Liver (tissue), 9 donors: ENCODE results near the gene LAMB2. TPM values are rescaled to one million over a fixed set of nuclear protein-coding genes. Genes with fewer than 3 reads are reported as not detected.

ENCODE experiments used
- DNase-seq: peaks from one replicate; pipeline ENCODE4 v3.0.0-alpha.2; 2017; ENCODE audit warnings: low spot score
- H3K27ac ChIP-seq, 2 donors: one replicate each; pipeline ENCODE4 v1.7.0; 2013; ENCODE audit warnings: inconsistent platforms in 2 of 2, low read length in 2 of 2, control low read depth in 1 of 2, low read depth in 1 of 2, mild to moderate bottlenecking in 1 of 2
- H3K27me3 ChIP-seq, 4 donors: one replicate each; pipeline versions ENCODE4 v1.6.1 to v1.7.0; 2013; ENCODE audit warnings: low read length in 3 of 4, inconsistent platforms in 1 of 4, mild to moderate bottlenecking in 1 of 4, moderate library complexity in 1 of 4; ENCODE audit not compliant: control insufficient read depth in 4 of 4, insufficient read depth in 4 of 4
- H3K36me3 ChIP-seq, 4 donors: one replicate each; pipeline versions ENCODE4 v1.6.1 to v1.7.0; 2013; ENCODE audit warnings: low read length in 3 of 4, mild to moderate bottlenecking in 3 of 4, low read depth in 1 of 4, moderate library complexity in 1 of 4; ENCODE audit not compliant: control insufficient read depth in 4 of 4, insufficient read depth in 3 of 4
- H3K4me1 ChIP-seq, 4 donors: one replicate each; pipeline versions ENCODE4 v1.6.1 to v1.7.0; 2013; ENCODE audit warnings: low read length in 3 of 4, mild to moderate bottlenecking in 3 of 4, moderate library complexity in 1 of 4; ENCODE audit not compliant: control insufficient read depth in 4 of 4, insufficient read depth in 4 of 4
- H3K4me3 ChIP-seq, 3 donors: one replicate each; pipeline versions ENCODE4 v1.6.1 to v1.7.0; 2013; ENCODE audit warnings: low read length in 3 of 3, control low read depth in 1 of 3, low read depth in 1 of 3, mild to moderate bottlenecking in 1 of 3
- H3K9ac ChIP-seq, 2 donors: one replicate each; pipeline ENCODE4 v1.7.0; 2013; ENCODE audit warnings: low read length in 2 of 2, mild to moderate bottlenecking in 2 of 2, moderate library complexity in 2 of 2, control low read depth in 1 of 2, low read depth in 1 of 2
- H3K9me3 ChIP-seq, 4 donors: one replicate each; pipeline versions ENCODE4 v1.6.1 to v1.7.0; 2013; ENCODE audit warnings: low read length in 3 of 4; ENCODE audit not compliant: control insufficient read depth in 4 of 4
- EGR1 ChIP-seq, 2 donors: IDR thresholded peaks; 2 replicates each; pipeline ENCODE4 v1.6.1; 2016 to 2018; ENCODE audit warnings: antibody characterized with exemption in 2 of 2, low read depth in 2 of 2
- FOXA1 ChIP-seq: IDR thresholded peaks from 2 replicates; pipeline ENCODE4 v1.6.1; 2016; ENCODE audit warnings: antibody characterized with exemption
- FOXA2 ChIP-seq: IDR thresholded peaks from 2 replicates; pipeline ENCODE4 v1.6.1; 2016; ENCODE audit warnings: antibody characterized with exemption
- GABPA ChIP-seq, 2 donors: IDR thresholded peaks in 1 of 2; conservative IDR thresholded peaks in 1 of 2; 2 replicates each; pipeline ENCODE4 v1.6.1; 2016; ENCODE audit warnings: antibody characterized with exemption in 2 of 2, mild to moderate bottlenecking in 1 of 2, moderate library complexity in 1 of 2
- HNF4A ChIP-seq, 2 donors: conservative IDR thresholded peaks; 2 replicates each; pipeline ENCODE4 v1.6.1; 2016; ENCODE audit warnings: antibody characterized with exemption in 2 of 2, mild to moderate bottlenecking in 2 of 2
- HNF4G ChIP-seq: IDR thresholded peaks from 2 replicates; pipeline ENCODE4 v1.6.1; 2016; ENCODE audit warnings: antibody characterized with exemption
- JUND ChIP-seq, 2 donors: IDR thresholded peaks; 2 replicates each; pipeline ENCODE4 v1.6.1; 2016; ENCODE audit warnings: antibody characterized with exemption in 2 of 2
- NR2F2 ChIP-seq: IDR thresholded peaks from 2 replicates; pipeline ENCODE4 v1.6.1; 2016; ENCODE audit warnings: antibody characterized with exemption
- RAD21 ChIP-seq, 2 donors: IDR thresholded peaks; 2 replicates each; pipeline ENCODE4 v1.6.1; 2016; ENCODE audit warnings: antibody characterized with exemption in 2 of 2, mild to moderate bottlenecking in 2 of 2
- RXRA ChIP-seq, 2 donors: IDR thresholded peaks; 2 replicates each; pipeline ENCODE4 v1.6.1; 2017 to 2018; ENCODE audit warnings: antibody characterized with exemption in 2 of 2, mild to moderate bottlenecking in 1 of 2
- SP1 ChIP-seq: IDR thresholded peaks from 2 replicates; pipeline ENCODE4 v1.6.1; 2018; ENCODE audit warnings: antibody characterized with exemption, mild to moderate bottlenecking
- TAF1 ChIP-seq: conservative IDR thresholded peaks from 2 replicates; pipeline ENCODE4 v1.6.1; 2016; ENCODE audit warnings: antibody characterized with exemption, mild to moderate bottlenecking
- YY1 ChIP-seq: IDR thresholded peaks from 2 replicates; pipeline ENCODE4 v1.6.1; 2016; ENCODE audit warnings: antibody characterized with exemption, mild to moderate bottlenecking
- WGBS: extraction: QIAGEN DNeasy Blood & Tissue Kit; methylation state at CpG from one replicate; pipeline ENCODE4 v1.1.7; 2013; 5-methylcytosine and 5-hydroxymethylcytosine counted together
- polyA plus RNA-seq, 2 donors: library from polyadenylated mRNA; stranded (reverse) in 1 of 2; unstranded in 1 of 2; fragments of 200-250 nt in 1 of 2; fragments of >200 nt in 1 of 2; fragmentation: Nextera tagmentation in 1 of 2; extraction: Ambion mirVana in 1 of 2; gene quantifications; one replicate each; pipeline versions ENCODE4 v1.2.1 to v1.2.3, GENCODE V29; 2013 to 2015
- total RNA-seq, 2 donors: library from RNA; depleted of rRNA; stranded (reverse); fragments of >200 nt; gene quantifications; one replicate each; pipeline ENCODE4 v1.2.3, GENCODE V29; 2014
- TF ChIP-seq, protein P1 (sequence below): IDR thresholded peaks from 2 replicates; pipeline ENCODE4 v1.6.1; 2016; ENCODE audit warnings: antibody characterized with exemption, mild to moderate bottlenecking
- TF ChIP-seq, protein P2 (sequence below): fragments of 150-350 bp; IDR thresholded peaks from 2 replicates; pipeline ENCODE4 v1.5.1; 2017; ENCODE audit warnings: improper control_type of control experiment, low read depth, low read length; ENCODE audit not compliant: missing input control
- TF ChIP-seq, protein P3 (sequence below): IDR thresholded peaks from 2 replicates; pipeline ENCODE4 v1.6.1; 2016; ENCODE audit warnings: antibody characterized with exemption
- TF ChIP-seq, protein P4 (sequence below): IDR thresholded peaks from 2 replicates; pipeline ENCODE4 v1.6.1; 2016; ENCODE audit warnings: antibody characterized with exemption
- TF ChIP-seq, protein P5 (sequence below): IDR thresholded peaks from 2 replicates; pipeline ENCODE4 v1.6.1; 2016; ENCODE audit warnings: antibody characterized with exemption
- donor health status: healthy.
- donor health status: healthy.
- donor health status: healthy.
- donor health status: healthy.
- donor health status: healthy.

The LAMB2 gene
- total and polyA plus RNA-seq, 4 donors, result 87.6 to 172 (median 134) TPM

DNA sequence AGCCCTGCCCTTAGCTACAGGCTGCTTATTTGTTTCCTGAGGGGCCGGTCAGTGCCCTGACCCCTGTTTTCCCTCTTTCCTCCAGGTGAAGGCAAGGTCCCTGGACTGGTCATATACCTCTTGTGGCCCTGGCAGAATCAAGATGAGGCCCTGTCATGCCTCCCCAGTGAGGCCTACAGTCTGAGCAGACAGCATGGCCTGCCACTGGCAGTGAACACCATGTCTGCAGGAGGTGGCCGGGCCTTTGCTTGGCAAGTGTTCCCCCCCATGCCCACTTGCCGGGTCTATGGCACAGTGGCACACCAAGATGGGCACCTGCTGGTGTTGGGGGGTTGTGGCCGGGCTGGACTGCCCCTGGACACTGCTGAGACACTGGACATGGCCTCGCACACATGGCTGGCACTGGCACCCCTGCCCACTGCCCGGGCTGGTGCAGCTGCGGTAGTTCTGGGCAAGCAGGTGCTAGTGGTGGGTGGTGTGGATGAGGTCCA, 39.7 kb upstream of the LAMB2 start:
- H3K9ac ChIP-seq, result peak overlapping the region in 1 of 2 donors; percentile 72
- no peaks in the 10 kb centered on the region for H3K9me3 ChIP-seq
- peak overlapping the region; percentile 73 to 82 for H3K27ac ChIP-seq
- no peaks in the 10 kb centered on the region for H3K27me3 ChIP-seq
- H3K36me3 ChIP-seq, result peaks cover 0 to 17% (median 0%) of the 10 kb centered on the region in 4 donors
- H3K4me1 ChIP-seq, result peaks cover under 1 to 35% (median 21%) of the 10 kb centered on the region in 4 donors
- H3K4me3 ChIP-seq, result peak overlapping the region in 2 of 3 donors; percentile 59 to 73
- 78% methylated on average over 7 of the region's 7 CpGs for WGBS
- DNase-seq, result peak; percentile 43
- TF ChIP-seq, protein P1, sequence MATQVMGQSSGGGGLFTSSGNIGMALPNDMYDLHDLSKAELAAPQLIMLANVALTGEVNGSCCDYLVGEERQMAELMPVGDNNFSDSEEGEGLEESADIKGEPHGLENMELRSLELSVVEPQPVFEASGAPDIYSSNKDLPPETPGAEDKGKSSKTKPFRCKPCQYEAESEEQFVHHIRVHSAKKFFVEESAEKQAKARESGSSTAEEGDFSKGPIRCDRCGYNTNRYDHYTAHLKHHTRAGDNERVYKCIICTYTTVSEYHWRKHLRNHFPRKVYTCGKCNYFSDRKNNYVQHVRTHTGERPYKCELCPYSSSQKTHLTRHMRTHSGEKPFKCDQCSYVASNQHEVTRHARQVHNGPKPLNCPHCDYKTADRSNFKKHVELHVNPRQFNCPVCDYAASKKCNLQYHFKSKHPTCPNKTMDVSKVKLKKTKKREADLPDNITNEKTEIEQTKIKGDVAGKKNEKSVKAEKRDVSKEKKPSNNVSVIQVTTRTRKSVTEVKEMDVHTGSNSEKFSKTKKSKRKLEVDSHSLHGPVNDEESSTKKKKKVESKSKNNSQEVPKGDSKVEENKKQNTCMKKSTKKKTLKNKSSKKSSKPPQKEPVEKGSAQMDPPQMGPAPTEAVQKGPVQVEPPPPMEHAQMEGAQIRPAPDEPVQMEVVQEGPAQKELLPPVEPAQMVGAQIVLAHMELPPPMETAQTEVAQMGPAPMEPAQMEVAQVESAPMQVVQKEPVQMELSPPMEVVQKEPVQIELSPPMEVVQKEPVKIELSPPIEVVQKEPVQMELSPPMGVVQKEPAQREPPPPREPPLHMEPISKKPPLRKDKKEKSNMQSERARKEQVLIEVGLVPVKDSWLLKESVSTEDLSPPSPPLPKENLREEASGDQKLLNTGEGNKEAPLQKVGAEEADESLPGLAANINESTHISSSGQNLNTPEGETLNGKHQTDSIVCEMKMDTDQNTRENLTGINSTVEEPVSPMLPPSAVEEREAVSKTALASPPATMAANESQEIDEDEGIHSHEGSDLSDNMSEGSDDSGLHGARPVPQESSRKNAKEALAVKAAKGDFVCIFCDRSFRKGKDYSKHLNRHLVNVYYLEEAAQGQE, result no peak
- no peak for TF ChIP-seq GABPA (IDR thresholded peaks at IDR 0.05 in 1 of 2, conservative IDR thresholded peaks at IDR 0.05 in 1 of 2)
- no peak for TF ChIP-seq HNF4G
- no peak for TF ChIP-seq FOXA1
- no peak for TF ChIP-seq NR2F2
- no peak for TF ChIP-seq RAD21 (IDR thresholded peaks at IDR 0.05)
- no peak for TF ChIP-seq SP1
- TF ChIP-seq EGR1 (IDR thresholded peaks at IDR 0.05; ENCODE audit: low read depth in 2 of 2), result no peak
- TF ChIP-seq, protein P2, sequence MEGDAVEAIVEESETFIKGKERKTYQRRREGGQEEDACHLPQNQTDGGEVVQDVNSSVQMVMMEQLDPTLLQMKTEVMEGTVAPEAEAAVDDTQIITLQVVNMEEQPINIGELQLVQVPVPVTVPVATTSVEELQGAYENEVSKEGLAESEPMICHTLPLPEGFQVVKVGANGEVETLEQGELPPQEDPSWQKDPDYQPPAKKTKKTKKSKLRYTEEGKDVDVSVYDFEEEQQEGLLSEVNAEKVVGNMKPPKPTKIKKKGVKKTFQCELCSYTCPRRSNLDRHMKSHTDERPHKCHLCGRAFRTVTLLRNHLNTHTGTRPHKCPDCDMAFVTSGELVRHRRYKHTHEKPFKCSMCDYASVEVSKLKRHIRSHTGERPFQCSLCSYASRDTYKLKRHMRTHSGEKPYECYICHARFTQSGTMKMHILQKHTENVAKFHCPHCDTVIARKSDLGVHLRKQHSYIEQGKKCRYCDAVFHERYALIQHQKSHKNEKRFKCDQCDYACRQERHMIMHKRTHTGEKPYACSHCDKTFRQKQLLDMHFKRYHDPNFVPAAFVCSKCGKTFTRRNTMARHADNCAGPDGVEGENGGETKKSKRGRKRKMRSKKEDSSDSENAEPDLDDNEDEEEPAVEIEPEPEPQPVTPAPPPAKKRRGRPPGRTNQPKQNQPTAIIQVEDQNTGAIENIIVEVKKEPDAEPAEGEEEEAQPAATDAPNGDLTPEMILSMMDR, result no peak
- no peak for TF ChIP-seq HNF4A (conservative IDR thresholded peaks at IDR 0.05)
- TF ChIP-seq YY1, result no peak
- TF ChIP-seq JUND (IDR thresholded peaks at IDR 0.05), result no peak
- no peak for TF ChIP-seq FOXA2
- TF ChIP-seq TAF1, result no peak
- TF ChIP-seq, protein P3, sequence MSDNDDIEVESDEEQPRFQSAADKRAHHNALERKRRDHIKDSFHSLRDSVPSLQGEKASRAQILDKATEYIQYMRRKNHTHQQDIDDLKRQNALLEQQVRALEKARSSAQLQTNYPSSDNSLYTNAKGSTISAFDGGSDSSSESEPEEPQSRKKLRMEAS, result no peak

DNA sequence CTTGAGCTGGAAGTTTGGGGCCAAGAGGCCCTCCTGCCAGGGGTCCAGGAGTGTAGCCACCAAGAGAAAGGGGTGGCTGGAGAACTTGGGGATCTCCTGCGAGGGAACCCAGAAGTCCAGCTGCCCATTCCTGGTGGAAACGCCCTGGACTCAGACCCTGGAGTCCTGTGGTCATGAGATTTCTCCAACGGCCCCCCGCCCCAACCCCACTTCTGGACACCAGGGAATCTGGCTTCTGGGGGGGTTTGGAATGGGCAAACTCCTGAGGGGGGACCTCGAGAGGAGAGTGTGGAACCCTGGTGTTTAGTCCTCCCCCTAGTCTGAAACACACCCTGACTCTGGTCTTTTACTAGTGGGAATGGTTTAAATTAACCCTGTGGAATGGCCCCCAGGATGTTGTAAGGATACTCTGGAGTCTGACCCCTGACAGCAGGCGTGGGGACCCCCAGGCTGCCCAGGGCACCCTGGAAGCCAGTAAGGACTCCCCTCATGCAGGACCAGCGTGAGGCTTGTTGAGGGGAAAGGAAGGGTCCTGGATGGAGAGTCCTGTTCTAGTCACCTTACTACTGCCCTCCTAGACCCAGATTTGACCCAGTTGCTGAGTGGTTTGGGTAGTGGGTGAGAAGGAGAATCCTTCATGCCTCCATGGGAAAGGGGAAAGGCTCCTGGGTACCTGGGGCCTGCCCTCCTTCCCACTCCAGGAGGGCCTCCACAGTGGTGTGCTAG, 39.1 kb upstream of the LAMB2 start:
- peaks cover 7 to 41% (median 28%) of the 10 kb centered on the region in 4 donors for H3K4me1 ChIP-seq
- peaks cover 0 to 17% (median 0%) of the 10 kb centered on the region in 4 donors for H3K36me3 ChIP-seq
- 34% methylated on average over 7 of the region's 7 CpGs for WGBS
- H3K9ac ChIP-seq, result peak overlapping the region; percentile 72 to 76
- peak overlapping the region; percentile 59 to 77 (median 73) for H3K4me3 ChIP-seq
- TF ChIP-seq, protein P4, sequence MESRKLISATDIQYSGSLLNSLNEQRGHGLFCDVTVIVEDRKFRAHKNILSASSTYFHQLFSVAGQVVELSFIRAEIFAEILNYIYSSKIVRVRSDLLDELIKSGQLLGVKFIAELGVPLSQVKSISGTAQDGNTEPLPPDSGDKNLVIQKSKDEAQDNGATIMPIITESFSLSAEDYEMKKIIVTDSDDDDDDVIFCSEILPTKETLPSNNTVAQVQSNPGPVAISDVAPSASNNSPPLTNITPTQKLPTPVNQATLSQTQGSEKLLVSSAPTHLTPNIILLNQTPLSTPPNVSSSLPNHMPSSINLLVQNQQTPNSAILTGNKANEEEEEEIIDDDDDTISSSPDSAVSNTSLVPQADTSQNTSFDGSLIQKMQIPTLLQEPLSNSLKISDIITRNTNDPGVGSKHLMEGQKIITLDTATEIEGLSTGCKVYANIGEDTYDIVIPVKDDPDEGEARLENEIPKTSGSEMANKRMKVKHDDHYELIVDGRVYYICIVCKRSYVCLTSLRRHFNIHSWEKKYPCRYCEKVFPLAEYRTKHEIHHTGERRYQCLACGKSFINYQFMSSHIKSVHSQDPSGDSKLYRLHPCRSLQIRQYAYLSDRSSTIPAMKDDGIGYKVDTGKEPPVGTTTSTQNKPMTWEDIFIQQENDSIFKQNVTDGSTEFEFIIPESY, result no peak
- TF ChIP-seq RXRA (IDR thresholded peaks at IDR 0.05) (no peak), HNF4A (conservative IDR thresholded peaks at IDR 0.05) (no peak), GABPA (IDR thresholded peaks at IDR 0.05 in 1 of 2, conservative IDR thresholded peaks at IDR 0.05 in 1 of 2) (no peak), FOXA1 (no peak), NR2F2 (no peak)
- TF ChIP-seq, protein P5, sequence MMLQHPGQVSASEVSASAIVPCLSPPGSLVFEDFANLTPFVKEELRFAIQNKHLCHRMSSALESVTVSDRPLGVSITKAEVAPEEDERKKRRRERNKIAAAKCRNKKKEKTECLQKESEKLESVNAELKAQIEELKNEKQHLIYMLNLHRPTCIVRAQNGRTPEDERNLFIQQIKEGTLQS, result no peak
- TF ChIP-seq, protein P3, result no peak
- H3K9me3 ChIP-seq, result no peaks in the 10 kb centered on the region
- DNase-seq, result no peak
- peak overlapping the region; percentile 73 to 82 for H3K27ac ChIP-seq
- H3K27me3 ChIP-seq, result no peaks in the 10 kb centered on the region
